HFFc6 (cell line): ENCODE data around the gene DLGAP4. TPM values are rescaled to one million over a fixed set of nuclear protein-coding genes. Genes with fewer than 3 reads are reported as not detected.

ENCODE experiments used
- DNase-seq: peaks from one replicate; pipeline ENCODE4 v3.0.0-alpha.2; 2018
- H3K27ac Mint-ChIP-seq: 2 replicates; pipeline ENCODE4 v1.8.0; 2020; ENCODE audit warnings: mild to moderate bottlenecking, mixed read lengths
- H3K27me3 Mint-ChIP-seq: 2 replicates; pipeline ENCODE4 v1.8.0; 2021; ENCODE audit warnings: mild to moderate bottlenecking, moderate library complexity, mixed read lengths; ENCODE audit not compliant: insufficient read depth
- H3K36me3 Mint-ChIP-seq: 2 replicates; pipeline ENCODE4 v1.8.0; 2021; ENCODE audit warnings: low read depth, mixed read lengths
- H3K4me1 Mint-ChIP-seq: 2 replicates; pipeline ENCODE4 v1.8.0; 2020; ENCODE audit warnings: low read depth, mixed read lengths
- H3K4me3 Mint-ChIP-seq: 2 replicates; pipeline ENCODE4 v1.8.0; 2020; ENCODE audit warnings: mild to moderate bottlenecking, moderate library complexity, mixed read lengths
- H3K9me3 Mint-ChIP-seq: 2 replicates; pipeline ENCODE4 v1.8.0; 2020; ENCODE audit warnings: mild to moderate bottlenecking, mixed read lengths
- total RNA-seq, 6 experiments: library from RNA; stranded (reverse); fragmentation: NEBNext Ultra II Directional; extraction: Animal tissue kit (Norgen Biotek cat#: 25700); gene quantifications; 2 replicates in 1 of 6; 3 replicates in 5 of 6; pipeline ENCODE4 v1.2.3, GENCODE V29; 2021
- TF ChIP-seq, protein P1 (sequence below): fragments of 200-600 bp; sonication (generic); IDR thresholded peaks from 2 replicates; pipeline ENCODE4 v1.5.0; 2021; ENCODE audit warnings: antibody characterized with exemption, mild to moderate bottlenecking

The DLGAP4 gene
- total RNA-seq, 6 experiments from 2014 or later, result 118 to 150 (median 140) TPM

DNA sequence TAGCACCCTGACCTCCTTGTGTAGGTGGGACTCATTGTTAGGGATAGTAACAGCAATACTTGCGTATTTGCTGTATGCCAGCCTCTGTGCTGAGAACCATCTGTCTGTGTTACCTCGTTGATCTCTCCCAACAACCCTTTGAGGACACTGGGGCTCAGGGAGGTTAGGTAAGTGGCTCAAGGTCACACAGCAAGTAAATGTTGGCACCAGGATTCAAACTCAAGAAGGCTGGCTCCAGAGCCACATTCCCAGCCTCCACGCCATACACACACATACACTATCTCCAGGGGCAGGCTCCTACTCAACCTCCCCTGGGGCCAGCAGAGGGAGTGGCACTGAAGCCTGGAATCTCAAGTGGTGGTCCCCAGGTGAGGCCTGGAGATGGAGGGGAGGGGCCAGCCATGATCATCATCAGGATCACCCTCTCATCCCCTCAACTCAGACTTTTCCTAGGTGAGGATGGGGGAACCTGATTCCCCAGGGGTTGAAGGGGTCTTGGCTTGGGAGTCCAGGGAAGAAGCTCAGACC, 109.4 kb downstream of the DLGAP4 start:
- no peaks in the 10 kb centered on the region; the same call in 1 of the 2 replicates for H3K9me3 Mint-ChIP-seq
- no peak overlapping the region for H3K4me3 Mint-ChIP-seq
- H3K36me3 Mint-ChIP-seq, result no peaks in the 10 kb centered on the region
- peaks cover 55% of the 10 kb centered on the region for H3K27me3 Mint-ChIP-seq
- H3K27ac Mint-ChIP-seq, result no peak overlapping the region
- DNase-seq, result no peak
- TF ChIP-seq, protein P1, sequence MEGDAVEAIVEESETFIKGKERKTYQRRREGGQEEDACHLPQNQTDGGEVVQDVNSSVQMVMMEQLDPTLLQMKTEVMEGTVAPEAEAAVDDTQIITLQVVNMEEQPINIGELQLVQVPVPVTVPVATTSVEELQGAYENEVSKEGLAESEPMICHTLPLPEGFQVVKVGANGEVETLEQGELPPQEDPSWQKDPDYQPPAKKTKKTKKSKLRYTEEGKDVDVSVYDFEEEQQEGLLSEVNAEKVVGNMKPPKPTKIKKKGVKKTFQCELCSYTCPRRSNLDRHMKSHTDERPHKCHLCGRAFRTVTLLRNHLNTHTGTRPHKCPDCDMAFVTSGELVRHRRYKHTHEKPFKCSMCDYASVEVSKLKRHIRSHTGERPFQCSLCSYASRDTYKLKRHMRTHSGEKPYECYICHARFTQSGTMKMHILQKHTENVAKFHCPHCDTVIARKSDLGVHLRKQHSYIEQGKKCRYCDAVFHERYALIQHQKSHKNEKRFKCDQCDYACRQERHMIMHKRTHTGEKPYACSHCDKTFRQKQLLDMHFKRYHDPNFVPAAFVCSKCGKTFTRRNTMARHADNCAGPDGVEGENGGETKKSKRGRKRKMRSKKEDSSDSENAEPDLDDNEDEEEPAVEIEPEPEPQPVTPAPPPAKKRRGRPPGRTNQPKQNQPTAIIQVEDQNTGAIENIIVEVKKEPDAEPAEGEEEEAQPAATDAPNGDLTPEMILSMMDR, result no peak
- H3K4me1 Mint-ChIP-seq, result no peaks in the 10 kb centered on the region

DNA sequence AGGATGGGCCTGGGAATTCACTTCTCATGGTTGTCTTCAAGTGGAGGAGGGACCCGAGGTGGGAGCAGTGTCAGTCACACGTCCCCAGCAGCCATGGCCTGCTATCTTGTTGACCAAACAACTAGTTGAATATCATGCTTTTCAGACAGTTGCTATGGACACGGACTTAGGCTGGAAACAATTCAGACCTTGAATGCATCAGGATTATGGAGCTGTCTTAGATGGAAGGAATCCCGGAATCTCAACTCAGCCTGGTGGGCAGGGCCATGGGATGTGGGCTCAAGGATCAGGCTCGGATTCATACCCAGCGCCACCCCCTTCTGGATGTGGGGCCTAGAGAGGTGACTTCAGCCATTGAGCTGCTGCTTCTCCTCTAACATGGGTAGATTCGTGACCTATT, 112.6 kb downstream of the DLGAP4 start:
- no peak for DNase-seq
- H3K9me3 Mint-ChIP-seq, result no peaks in the 10 kb centered on the region; the same call in 1 of the 2 replicates
- H3K27ac Mint-ChIP-seq, result no peak overlapping the region
- no peak overlapping the region for H3K4me3 Mint-ChIP-seq
- TF ChIP-seq, protein P1, result no peak
- H3K4me1 Mint-ChIP-seq, result no peaks in the 10 kb centered on the region
- H3K36me3 Mint-ChIP-seq, result no peaks in the 10 kb centered on the region
- H3K27me3 Mint-ChIP-seq, result peaks cover 39% of the 10 kb centered on the region

DNA sequence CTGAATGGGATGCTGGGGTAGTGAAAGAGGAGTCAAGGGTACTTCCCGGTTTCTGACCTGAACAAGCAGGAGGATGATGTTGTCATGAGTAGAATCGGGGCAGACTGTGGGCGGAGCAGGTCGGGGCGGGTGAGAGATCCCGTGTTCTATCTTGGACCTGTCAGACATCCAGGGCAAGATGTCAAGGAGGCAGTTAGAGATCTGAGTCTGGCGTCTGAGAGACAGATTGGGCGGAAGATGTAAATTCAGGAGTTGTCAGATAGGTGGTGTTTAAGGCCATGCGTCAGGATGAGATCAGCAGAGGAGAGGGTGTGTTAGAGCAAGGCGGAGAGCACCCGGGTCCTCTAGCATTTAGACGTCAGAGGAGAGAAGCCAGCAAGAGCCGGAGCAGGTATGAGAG, 115.5 kb downstream of the DLGAP4 start:
- TF ChIP-seq, protein P1, result no peak
- peaks cover 33% of the 10 kb centered on the region for H3K27me3 Mint-ChIP-seq
- no peaks in the 10 kb centered on the region for H3K36me3 Mint-ChIP-seq
- no peaks in the 10 kb centered on the region; the same call in 1 of the 2 replicates for H3K9me3 Mint-ChIP-seq
- H3K27ac Mint-ChIP-seq, result no peak overlapping the region
- H3K4me3 Mint-ChIP-seq, result no peak overlapping the region
- H3K4me1 Mint-ChIP-seq, result no peaks in the 10 kb centered on the region
- DNase-seq, result no peak

DNA sequence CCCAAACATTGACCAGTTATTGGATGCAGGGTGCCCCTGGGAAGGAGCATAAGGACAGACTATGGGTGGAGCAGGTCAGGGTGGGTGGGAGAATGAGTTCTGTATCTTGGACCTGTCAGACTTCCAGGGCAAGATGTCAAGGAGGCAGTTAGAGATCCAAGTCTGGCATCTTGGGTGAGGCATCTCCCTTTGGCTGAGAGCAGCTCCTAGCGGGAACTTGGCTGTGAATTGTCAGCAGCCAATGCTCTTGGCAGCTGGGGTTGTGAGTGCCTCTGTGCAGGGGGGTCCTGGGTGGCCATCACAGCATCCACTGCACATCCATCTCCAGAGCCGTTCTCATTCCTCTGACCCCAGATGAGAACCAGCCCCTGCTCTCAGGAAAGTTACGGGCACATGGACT, 118.2 kb downstream of the DLGAP4 start:
- H3K4me3 Mint-ChIP-seq, result no peak overlapping the region
- no peak overlapping the region for H3K27ac Mint-ChIP-seq
- no peaks in the 10 kb centered on the region; the same call in 1 of the 2 replicates for H3K9me3 Mint-ChIP-seq
- H3K36me3 Mint-ChIP-seq, result no peaks in the 10 kb centered on the region
- no peaks in the 10 kb centered on the region for H3K4me1 Mint-ChIP-seq
- peaks cover 36% of the 10 kb centered on the region for H3K27me3 Mint-ChIP-seq
- DNase-seq, result no peak
- TF ChIP-seq, protein P1, result no peak

DNA sequence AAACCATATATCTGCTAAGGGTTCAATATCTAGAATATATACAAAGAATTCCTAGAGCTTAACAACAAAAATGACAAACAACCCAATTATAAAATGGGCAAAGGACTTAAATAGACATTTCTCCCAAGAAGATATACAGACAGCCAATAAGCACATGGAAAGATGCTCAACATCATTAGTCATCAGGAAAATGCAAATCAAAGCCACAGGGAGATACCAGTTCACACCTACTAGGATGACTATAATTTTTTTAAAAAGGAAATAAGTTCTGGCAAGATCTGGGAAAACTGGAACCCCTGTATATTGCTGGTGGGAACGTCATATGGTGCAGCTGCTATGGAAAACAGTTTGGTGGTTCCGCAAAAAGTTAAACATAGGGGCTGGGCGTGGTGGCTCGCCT, 119.0 kb downstream of the DLGAP4 start:
- Mint-ChIP-seq H3K4me1 (no peaks in the 10 kb centered on the region), H3K4me3 (no peak overlapping the region), H3K36me3 (no peaks in the 10 kb centered on the region), H3K27me3 (peaks cover 40% of the 10 kb centered on the region), H3K9me3 (no peaks in the 10 kb centered on the region; the same call in 1 of the 2 replicates), H3K27ac (no peak overlapping the region)
- TF ChIP-seq, protein P1, result no peak
- DNase-seq, result no peak
